Tibial nerve (tissue), 4 donors: ENCODE measurements around the gene EFCAB6.

Experiments
- CTCF ChIP-seq, 5 experiments: fragments of 200-600 bp in 3 of 5; fragments of 450-650 bp in 2 of 5; sonication (generic) in 3 of 5; IDR thresholded peaks; one replicate each; pipeline ENCODE4 v1.5.1; 2016 to 2019; ENCODE audit warnings: antibody characterized with exemption in 5 of 5, mild to moderate bottlenecking in 3 of 5, moderate library complexity in 2 of 5
- EP300 ChIP-seq, 2 donors: sonication (generic); formaldehyde crosslinking; IDR thresholded peaks; one replicate each; pipeline ENCODE4 v1.6.1; 2017; ENCODE audit warnings: antibody characterized with exemption in 2 of 2, mild to moderate bottlenecking in 1 of 2
- POLR2A ChIP-seq, 2 donors: fragments of 450-650 bp; IDR thresholded peaks; one replicate each; pipeline ENCODE4 v1.6.1; 2017; ENCODE audit warnings: antibody characterized with exemption in 2 of 2, mild to moderate bottlenecking in 2 of 2, moderate library complexity in 2 of 2

- TF ChIP-seq POLR2A (IDR thresholded peaks at IDR 0.05) (no peak), CTCF (IDR thresholded peaks at IDR 0.05) (no peak), EP300 (IDR thresholded peaks at IDR 0.05) (no peak)
These were observed 46.2 kb upstream of the EFCAB6 start for GRCh38 chr22:43858156-43858895.
